Limb (tissue), 2 donors: ENCODE data around the gene CEACAM16.
"Not testable (repeated sequence)": the region's sequence is repeated elsewhere in the genome, so short reads cannot be mapped to it uniquely, and the experiment has no call there.

Experiments
- DNase-seq, 2 donors: peaks; one replicate each; pipeline ENCODE4 v3.0.0-alpha.2; 2016; ENCODE audit errors: extremely low spot score in 2 of 2

Gene CEACAM16

DNA sequence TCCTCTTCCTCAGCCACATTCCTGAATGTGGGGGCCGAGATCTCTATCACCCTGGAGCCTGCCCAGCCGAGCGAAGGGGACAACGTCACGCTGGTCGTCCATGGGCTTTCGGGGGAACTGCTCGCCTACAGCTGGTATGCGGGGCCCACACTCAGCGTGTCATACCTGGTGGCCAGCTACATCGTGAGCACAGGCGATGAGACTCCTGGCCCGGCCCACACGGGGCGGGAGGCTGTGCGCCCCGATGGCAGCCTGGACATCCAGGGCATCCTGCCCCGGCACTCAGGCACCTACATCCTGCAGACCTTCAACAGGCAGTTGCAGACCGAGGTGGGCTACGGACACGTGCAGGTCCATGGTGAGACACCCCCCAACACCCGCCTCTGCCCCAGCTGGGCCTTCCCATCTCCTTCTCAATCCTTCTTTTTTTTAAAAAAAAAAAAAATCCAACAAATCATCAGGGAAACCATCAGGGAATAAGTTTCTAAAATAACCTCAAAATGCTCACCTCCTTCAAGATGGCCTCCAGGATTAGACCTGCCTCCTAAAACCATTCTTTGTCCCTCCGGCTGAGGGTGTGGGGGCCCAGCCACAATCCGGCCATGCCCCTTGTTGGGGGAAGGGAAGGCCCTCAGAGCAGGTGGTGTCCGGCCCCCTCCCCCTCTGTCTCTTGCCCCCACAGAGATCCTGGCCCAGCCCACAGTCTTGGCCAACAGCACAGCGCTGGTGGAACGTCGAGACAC, 4.6 kb downstream of the CEACAM16 start:
- DNase-seq, result no peak

- no peak for DNase-seq
These were observed 6.0 kb downstream of the CEACAM16 start for GRCh38 chr19:44704982-44705381.

- no peak for DNase-seq
These were observed 6.6 kb downstream of the CEACAM16 start for GRCh38 chr19:44705502-44706010.

- no peak for DNase-seq
These were observed 7.7 kb downstream of the CEACAM16 start for GRCh38 chr19:44706506-44707236.

DNA sequence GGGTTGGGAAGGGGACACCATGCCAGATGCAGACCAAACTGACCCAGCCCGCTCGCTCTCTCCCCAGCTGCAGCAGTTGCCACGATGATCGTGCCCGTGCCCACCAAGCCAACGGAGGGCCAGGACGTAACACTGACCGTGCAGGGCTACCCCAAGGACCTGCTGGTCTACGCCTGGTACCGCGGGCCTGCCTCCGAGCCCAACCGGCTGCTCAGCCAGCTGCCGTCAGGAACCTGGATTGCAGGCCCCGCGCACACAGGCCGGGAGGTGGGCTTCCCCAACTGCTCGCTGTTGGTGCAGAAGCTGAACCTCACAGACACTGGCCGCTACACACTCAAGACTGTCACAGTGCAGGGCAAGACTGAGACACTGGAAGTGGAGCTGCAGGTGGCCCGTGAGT, 8.8 kb downstream of the CEACAM16 start:
- DNase-seq, result no peak

- no peak for DNase-seq
These were observed 10.0 kb downstream of the CEACAM16 start for GRCh38 chr19:44708940-44709339.

DNA sequence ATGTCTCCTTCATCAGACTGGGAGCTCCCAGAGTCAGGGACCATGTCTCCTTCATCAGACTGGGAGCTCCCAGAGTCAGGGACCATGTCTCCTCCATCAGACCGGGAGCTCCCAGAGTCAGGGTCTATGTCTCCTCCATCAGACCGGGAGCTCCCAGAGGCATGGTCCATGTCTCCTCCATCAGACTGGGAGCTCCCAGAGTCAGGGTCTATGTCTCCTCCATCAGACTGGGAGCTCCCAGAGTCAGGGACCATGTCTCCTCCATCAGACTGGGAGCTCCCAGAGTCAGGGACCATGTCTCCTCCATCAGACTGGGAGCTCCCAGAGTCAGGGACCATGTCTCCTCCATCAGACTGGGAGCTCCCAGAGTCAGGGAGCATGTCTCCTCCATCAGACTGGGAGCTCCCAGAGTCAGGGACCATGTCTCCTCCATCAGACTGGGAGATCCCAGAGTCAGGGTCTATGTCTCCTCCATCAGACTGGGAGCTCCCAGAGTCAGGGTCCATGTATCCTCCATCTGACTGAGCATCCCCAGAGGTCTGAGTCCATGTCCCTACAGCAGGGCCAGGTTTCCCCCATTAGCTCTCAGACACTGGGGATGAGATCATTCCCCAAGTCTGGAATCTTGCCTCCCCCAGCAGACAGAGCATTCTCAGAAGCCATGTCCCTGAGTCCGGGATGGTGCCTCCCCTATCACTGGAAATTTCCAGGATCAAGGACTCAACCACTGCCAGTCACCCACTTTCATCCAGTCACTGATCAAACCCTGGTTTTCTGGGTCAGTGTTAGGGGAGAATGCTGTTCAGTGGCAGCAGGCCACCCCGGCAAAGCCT, 10.7 kb downstream of the CEACAM16 start:
- DNase-seq, result not testable (repeated sequence)

GRCh38 chr19:44710483-44710882, 11.5 kb downstream of the CEACAM16 start:
- DNase-seq, result no peak

DNA sequence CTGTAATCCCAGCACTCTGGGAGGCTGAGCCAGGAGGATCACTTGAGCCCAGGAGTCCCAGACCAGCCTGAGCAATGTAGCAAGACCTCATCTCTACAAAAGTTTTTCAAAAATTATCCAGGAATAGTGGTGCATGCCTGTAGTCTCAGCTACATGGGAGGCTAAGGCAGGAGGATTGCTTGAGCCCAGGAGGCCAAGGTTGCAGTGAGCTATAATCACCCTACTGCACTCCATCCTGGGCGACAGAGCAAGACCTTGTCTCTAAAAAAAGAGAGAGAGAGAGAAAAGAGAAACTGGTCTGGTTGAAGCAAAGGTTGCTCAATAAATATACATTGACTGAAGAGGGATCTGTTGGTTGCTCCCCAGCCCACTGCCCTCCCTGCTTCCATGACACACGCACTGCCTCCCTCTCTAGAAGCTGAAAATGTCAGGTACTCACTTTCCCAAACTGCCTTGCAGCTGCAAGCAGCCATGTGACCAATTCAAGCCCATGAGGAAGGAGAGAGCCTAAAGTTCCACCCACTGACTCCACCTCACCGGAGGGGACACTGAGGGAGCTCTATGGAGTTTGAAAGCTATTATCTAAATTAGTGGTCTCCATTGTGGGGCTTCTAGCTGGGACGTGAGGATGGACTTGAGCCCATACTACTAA, 14.0 kb downstream of the CEACAM16 start:
- no peak for DNase-seq

- DNase-seq, result no peak
These were observed 15.7 kb downstream of the CEACAM16 start for GRCh38 chr19:44714597-44715169.

GRCh38 chr19:44717603-44718002, 18.7 kb downstream of the CEACAM16 start:
- DNase-seq, result no peak

DNA sequence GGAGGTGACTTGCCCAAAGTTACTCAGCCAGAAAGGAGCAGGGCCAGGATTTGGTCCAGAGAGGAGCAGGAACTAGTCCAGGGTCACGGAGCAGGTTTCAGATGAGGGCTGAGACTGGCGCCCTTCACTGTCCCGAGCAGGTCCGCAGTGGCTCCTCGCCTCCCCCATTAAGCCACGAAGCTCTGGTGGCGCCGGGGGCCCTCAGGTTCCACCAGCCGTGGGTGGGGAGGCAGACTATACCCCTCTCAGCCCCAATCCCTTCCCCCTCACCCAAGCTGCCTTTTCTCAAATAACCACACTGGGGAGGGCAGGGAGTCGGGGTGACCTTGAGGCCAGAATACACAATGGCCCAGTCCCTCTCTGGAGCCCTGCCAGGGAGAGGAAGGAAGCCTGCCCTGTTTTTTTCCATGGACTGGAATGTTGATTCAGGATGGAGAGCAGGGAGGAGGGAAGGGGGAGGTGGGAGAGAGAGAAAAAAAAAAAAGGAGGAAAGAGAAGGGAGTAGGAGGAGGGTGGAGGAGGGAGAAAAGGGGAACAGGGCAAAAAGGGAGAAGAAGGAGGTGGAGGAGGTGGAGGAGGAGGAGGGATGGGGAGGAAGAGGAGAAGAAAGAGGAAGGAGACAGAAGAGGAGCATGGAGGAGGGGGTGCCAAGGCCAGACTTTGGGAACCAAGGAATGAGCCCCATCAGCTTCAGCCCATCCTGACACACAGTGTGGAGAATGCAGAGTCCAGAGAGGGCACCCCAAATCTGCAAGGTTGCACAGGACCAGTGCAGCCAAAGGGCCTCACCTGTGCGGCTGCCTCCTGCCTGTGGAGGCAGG, 19.7 kb downstream of the CEACAM16 start:
- peak; percentile 13 to 68 for DNase-seq

GRCh38 chr19:44719262-44719701, 20.3 kb downstream of the CEACAM16 start:
- DNase-seq, result no peak

GRCh38 chr19:44720396-44720795, 21.4 kb downstream of the CEACAM16 start:
- DNase-seq, result not testable (repeated sequence)

- DNase-seq, result no peak
These were observed 22.0 kb downstream of the CEACAM16 start for GRCh38 chr19:44720945-44721344.

- not testable (repeated sequence) for DNase-seq
These were observed 22.4 kb downstream of the CEACAM16 start for GRCh38 chr19:44721369-44721768.

GRCh38 chr19:44722131-44723121, 23.5 kb downstream of the CEACAM16 start:
- DNase-seq, result no peak

DNA sequence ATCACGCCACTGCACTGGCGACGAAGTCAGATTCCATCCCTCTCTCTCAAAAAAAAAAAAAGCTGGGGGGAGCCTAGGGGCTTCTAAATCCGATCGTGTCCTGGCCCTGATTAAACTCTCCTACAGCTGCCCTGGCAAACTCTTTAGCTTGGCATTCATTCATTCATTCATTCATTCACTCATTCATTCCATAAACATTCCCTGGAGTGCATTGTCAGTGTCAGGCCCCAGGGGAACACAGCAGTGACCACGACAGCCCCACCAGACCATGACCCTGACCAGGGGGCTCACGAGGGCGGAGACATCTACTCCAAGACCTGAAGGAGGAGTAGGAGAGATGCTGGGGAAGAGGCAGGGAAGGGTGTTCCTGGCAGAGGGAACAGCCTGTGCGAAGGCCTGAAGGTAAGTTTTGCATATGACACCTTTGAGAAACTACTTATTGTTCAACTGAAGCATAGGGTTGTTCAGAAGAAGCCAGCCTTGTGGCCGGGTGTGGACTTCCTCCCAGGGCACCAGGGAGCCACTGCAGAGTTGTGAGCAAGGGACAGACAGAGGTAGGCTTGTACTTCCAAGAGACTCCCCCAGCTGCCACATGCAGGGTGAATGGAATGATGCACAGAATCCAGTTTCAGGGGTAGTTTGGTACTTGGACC, 24.5 kb downstream of the CEACAM16 start:
- no peak for DNase-seq
